ENCODE data around the gene GNG8. TPM values are rescaled to one million over a fixed set of nuclear protein-coding genes. Genes with fewer than 3 reads are reported as not detected.
A peak's percentile ranks its signal among the peaks of the same experiment; 100 is the strongest.
"Not testable (repeated sequence)": the region's sequence is repeated elsewhere in the genome, so short reads cannot be mapped to it uniquely, and the experiment has no call there.

Gene GNG8
- total and polyA plus RNA-seq, 2 experiments from 2014 or later: 5.9 TPM; not detected in 1

DNA sequence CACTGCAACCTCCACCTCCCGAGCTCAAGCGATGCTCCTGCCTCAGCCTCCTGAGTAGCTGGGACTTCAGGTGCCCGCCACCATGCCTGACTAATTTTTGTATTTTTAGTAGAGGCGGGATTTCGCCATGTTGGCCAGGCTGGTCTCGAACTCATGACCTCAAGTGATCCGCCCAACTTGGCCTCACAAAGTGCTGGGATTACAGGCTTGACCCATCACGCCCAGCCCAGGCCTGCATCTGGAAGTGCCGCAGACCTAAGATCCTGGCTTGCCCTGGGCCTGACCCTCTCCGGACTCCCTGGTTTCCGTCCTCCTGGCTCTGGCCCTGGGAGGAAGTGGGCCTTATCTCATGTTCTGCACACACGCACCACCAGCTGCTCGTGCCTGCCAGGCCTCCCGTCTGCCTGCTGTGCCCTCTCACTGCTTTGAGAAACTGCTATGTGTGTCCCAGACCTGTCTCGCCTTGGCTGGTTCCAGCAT is 6.4 kb downstream of the GNG8 start:
- H3K36me3 ChIP-seq (ENCODE audit: insufficient read depth): no peaks in the 10 kb centered on the region
- ATAC-seq: no peak
- no peak overlapping the region for H3K27ac ChIP-seq (ENCODE audit: low read depth)
- H3K9me3 Mint-ChIP-seq: no peaks in the 10 kb centered on the region
- 0 out of 2 replicates have a peak, but pooled peaks cover 2% of the 10 kb centered on the region for H3F3A ChIP-seq (replicated peaks; ENCODE audit: low read depth)
- H3K36me3 Mint-ChIP-seq (ENCODE audit: low read depth): no peaks in the 10 kb centered on the region
- H3K9me2 ChIP-seq (ENCODE audit: insufficient read depth): no peaks in the 10 kb centered on the region
- H4K20me1 ChIP-seq (replicated peaks; ENCODE audit: insufficient read depth): no peaks in the 10 kb centered on the region; the same call in 1 of the 2 replicates
- peak overlapping the region; percentile 32; the same call in 1 of the 2 replicates for H2AFZ ChIP-seq
- no peak overlapping the region for H3K4me3 ChIP-seq
- H3K4me2 ChIP-seq: no peak overlapping the region
- TF ChIP-seq, protein P1, sequence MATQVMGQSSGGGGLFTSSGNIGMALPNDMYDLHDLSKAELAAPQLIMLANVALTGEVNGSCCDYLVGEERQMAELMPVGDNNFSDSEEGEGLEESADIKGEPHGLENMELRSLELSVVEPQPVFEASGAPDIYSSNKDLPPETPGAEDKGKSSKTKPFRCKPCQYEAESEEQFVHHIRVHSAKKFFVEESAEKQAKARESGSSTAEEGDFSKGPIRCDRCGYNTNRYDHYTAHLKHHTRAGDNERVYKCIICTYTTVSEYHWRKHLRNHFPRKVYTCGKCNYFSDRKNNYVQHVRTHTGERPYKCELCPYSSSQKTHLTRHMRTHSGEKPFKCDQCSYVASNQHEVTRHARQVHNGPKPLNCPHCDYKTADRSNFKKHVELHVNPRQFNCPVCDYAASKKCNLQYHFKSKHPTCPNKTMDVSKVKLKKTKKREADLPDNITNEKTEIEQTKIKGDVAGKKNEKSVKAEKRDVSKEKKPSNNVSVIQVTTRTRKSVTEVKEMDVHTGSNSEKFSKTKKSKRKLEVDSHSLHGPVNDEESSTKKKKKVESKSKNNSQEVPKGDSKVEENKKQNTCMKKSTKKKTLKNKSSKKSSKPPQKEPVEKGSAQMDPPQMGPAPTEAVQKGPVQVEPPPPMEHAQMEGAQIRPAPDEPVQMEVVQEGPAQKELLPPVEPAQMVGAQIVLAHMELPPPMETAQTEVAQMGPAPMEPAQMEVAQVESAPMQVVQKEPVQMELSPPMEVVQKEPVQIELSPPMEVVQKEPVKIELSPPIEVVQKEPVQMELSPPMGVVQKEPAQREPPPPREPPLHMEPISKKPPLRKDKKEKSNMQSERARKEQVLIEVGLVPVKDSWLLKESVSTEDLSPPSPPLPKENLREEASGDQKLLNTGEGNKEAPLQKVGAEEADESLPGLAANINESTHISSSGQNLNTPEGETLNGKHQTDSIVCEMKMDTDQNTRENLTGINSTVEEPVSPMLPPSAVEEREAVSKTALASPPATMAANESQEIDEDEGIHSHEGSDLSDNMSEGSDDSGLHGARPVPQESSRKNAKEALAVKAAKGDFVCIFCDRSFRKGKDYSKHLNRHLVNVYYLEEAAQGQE (IDR thresholded peaks at IDR 0.05; ENCODE audit: unreplicated experiment): no peak
- TF ChIP-seq, protein P2, sequence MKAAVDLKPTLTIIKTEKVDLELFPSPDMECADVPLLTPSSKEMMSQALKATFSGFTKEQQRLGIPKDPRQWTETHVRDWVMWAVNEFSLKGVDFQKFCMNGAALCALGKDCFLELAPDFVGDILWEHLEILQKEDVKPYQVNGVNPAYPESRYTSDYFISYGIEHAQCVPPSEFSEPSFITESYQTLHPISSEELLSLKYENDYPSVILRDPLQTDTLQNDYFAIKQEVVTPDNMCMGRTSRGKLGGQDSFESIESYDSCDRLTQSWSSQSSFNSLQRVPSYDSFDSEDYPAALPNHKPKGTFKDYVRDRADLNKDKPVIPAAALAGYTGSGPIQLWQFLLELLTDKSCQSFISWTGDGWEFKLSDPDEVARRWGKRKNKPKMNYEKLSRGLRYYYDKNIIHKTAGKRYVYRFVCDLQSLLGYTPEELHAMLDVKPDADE (IDR thresholded peaks at IDR 0.05): no peak
- TF ChIP-seq CTCF (conservative IDR thresholded peaks at IDR 0.05; ENCODE audit: low read depth in 2 of 2) (no peak), EZH2 (IDR thresholded peaks at IDR 0.05; ENCODE audit: low read depth, unreplicated experiment) (no peak), ZNF114 (CRISPR knock-in tag; IDR thresholded peaks at IDR 0.05) (no peak), NANOG (IDR thresholded peaks at IDR 0.05; ENCODE audit: borderline replicate concordance) (no peak)
- TF ChIP-seq, protein P3, sequence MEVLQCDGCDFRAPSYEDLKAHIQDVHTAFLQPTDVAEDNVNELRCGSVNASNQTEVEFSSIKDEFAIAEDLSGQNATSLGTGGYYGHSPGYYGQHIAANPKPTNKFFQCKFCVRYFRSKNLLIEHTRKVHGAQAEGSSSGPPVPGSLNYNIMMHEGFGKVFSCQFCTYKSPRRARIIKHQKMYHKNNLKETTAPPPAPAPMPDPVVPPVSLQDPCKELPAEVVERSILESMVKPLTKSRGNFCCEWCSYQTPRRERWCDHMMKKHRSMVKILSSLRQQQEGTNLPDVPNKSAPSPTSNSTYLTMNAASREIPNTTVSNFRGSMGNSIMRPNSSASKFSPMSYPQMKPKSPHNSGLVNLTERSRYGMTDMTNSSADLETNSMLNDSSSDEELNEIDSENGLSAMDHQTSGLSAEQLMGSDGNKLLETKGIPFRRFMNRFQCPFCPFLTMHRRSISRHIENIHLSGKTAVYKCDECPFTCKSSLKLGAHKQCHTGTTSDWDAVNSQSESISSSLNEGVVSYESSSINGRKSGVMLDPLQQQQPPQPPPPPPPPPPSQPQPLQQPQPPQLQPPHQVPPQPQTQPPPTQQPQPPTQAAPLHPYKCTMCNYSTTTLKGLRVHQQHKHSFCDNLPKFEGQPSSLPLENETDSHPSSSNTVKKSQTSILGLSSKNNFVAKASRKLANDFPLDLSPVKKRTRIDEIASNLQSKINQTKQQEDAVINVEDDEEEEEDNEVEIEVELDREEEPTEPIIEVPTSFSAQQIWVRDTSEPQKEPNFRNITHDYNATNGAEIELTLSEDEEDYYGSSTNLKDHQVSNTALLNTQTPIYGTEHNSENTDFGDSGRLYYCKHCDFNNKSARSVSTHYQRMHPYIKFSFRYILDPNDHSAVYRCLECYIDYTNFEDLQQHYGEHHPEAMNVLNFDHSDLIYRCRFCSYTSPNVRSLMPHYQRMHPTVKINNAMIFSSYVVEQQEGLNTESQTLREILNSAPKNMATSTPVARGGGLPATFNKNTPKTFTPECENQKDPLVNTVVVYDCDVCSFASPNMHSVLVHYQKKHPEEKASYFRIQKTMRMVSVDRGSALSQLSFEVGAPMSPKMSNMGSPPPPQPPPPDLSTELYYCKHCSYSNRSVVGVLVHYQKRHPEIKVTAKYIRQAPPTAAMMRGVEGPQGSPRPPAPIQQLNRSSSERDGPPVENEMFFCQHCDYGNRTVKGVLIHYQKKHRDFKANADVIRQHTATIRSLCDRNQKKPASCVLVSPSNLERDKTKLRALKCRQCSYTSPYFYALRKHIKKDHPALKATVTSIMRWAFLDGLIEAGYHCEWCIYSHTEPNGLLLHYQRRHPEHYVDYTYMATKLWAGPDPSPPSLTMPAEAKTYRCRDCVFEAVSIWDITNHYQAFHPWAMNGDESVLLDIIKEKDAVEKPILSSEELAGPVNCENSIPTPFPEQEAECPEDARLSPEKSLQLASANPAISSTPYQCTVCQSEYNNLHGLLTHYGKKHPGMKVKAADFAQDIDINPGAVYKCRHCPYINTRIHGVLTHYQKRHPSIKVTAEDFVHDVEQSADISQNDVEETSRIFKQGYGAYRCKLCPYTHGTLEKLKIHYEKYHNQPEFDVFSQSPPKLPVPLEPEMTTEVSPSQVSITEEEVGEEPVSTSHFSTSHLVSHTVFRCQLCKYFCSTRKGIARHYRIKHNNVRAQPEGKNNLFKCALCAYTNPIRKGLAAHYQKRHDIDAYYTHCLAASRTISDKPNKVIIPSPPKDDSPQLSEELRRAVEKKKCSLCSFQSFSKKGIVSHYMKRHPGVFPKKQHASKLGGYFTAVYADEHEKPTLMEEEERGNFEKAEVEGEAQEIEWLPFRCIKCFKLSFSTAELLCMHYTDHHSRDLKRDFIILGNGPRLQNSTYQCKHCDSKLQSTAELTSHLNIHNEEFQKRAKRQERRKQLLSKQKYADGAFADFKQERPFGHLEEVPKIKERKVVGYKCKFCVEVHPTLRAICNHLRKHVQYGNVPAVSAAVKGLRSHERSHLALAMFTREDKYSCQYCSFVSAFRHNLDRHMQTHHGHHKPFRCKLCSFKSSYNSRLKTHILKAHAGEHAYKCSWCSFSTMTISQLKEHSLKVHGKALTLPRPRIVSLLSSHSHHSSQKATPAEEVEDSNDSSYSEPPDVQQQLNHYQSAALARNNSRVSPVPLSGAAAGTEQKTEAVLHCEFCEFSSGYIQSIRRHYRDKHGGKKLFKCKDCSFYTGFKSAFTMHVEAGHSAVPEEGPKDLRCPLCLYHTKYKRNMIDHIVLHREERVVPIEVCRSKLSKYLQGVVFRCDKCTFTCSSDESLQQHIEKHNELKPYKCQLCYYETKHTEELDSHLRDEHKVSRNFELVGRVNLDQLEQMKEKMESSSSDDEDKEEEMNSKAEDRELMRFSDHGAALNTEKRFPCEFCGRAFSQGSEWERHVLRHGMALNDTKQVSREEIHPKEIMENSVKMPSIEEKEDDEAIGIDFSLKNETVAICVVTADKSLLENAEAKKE (CRISPR knock-in tag; IDR thresholded peaks at IDR 0.05): no peak
- H3K27me3 Mint-ChIP-seq (ENCODE audit: insufficient read depth, low read depth, poor library complexity): peaks cover 36% of the 10 kb centered on the region
- no peaks in the 10 kb centered on the region for H3K79me2 ChIP-seq (replicated peaks; ENCODE audit: insufficient read depth)
- peaks cover 20% of the 10 kb centered on the region for H3K27me3 ChIP-seq (ENCODE audit: insufficient read depth)
- no peak for DNase-seq (ENCODE audit: low spot score)
- no peak overlapping the region for H3K4me3 Mint-ChIP-seq
- H3K27ac Mint-ChIP-seq: no peak overlapping the region
- H3K4me1 Mint-ChIP-seq: peaks cover 20% of the 10 kb centered on the region
- H3K4me1 ChIP-seq (ENCODE audit: insufficient read depth): peaks cover 19% of the 10 kb centered on the region

DNA sequence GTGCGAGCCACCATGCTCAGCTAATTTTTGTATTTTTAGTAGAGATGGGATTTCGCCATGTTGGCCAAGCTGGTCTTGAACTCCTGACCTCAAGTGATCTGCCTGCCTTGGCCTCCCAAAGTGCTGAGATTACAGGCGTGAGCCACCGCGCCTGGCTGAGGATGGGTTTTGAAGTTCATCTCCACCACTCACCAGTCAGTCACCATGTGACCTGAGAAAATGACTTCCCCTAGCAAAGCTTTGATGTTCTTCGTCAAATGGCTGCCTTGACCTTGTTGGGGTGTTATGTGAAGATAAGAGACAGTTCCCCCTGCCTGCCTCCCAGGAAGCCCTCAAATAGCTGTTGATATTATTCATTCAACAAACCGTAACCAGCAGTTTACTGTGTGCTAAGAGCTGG is 7.0 kb downstream of the GNG8 start:
- H3K27ac Mint-ChIP-seq, H3K4me3 ChIP-seq, H3K4me3 Mint-ChIP-seq: not testable (repeated sequence)

More for the DNA sequence above, 7.0 kb downstream of the GNG8 start:
- not testable (repeated sequence) for H3K4me2 ChIP-seq; ATAC-seq; H3K9me2 ChIP-seq (ENCODE audit: insufficient read depth); DNase-seq (ENCODE audit: low spot score); H3K9me3 Mint-ChIP-seq; H3K79me2 ChIP-seq (replicated peaks; ENCODE audit: insufficient read depth); H3F3A ChIP-seq (replicated peaks; ENCODE audit: low read depth); H4K20me1 ChIP-seq (replicated peaks; ENCODE audit: insufficient read depth); H3K36me3 Mint-ChIP-seq (ENCODE audit: low read depth); H3K27ac ChIP-seq (ENCODE audit: low read depth); H2AFZ ChIP-seq; H3K36me3 ChIP-seq (ENCODE audit: insufficient read depth)
- Histone ChIP-seq H3K27me3 (ENCODE audit: insufficient read depth) (peaks cover 18% of the 10 kb centered on the region), H3K4me1 (ENCODE audit: insufficient read depth) (peaks cover 19% of the 10 kb centered on the region)
- peaks cover 20% of the 10 kb centered on the region for H3K4me1 Mint-ChIP-seq
- peaks cover 34% of the 10 kb centered on the region for H3K27me3 Mint-ChIP-seq (ENCODE audit: insufficient read depth, low read depth, poor library complexity)

Data from GM23338 (cell line).